ENCODE results near the gene KDR.

The KDR gene

DNA sequence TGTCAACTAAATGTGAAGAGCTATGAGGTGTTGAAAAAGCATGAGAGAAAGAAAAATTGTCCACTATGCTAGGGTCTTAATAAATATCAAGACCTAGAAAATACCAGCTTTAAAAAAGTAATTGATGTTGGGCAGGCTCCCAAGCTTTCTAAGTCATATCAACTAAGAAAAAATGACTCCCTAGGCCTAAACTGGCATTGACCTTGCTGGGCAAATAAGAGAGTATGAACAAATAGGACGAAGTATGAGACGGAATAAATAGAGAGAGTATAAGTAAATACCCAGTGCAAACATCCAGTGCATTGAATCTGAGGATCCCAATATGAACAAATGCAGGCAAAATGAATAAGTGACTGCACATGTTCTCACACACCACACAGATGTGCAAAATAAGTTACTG, 3.2 kb downstream of the KDR start:
- DNase-seq = no peak

DNA sequence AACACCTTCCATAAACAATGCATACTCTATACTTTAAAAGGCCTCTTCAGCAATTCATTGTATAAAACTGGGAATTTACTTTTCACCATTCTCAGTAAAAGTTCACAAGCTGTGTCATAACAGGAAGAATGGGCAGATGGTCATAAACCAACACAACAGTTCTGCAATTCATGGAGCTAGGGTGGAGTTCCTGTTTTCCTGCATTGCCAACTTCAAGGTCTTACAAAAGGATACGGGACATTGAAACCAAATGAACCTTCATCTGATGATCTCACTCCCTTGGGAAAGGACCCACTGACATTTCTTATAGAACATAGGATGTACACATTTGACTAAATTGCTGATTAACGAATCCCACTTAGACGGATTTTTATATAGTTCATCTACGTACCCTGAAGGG, 4.1 kb downstream of the KDR start:
- peak; percentile 85 for DNase-seq

DNA sequence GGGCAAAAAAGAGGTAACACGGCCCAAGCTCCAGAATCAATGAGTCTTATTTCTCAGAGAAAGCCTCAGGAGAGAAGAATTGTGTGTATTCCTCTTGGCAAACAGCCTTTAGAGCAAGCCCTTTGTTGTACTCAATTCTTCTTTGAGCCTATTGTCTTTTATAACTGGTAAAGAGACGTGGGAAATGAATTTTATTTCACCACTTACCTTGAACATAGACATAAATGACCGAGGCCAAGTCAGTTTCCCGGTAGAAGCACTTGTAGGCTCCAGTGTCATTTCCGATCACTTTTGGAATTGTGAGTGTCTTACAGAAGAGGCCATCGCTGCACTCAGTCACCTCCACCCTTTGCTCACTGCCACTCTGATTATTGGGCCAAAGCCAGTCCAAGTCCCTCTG, 7.0 kb downstream of the KDR start:
- DNase-seq = no peak

DNA sequence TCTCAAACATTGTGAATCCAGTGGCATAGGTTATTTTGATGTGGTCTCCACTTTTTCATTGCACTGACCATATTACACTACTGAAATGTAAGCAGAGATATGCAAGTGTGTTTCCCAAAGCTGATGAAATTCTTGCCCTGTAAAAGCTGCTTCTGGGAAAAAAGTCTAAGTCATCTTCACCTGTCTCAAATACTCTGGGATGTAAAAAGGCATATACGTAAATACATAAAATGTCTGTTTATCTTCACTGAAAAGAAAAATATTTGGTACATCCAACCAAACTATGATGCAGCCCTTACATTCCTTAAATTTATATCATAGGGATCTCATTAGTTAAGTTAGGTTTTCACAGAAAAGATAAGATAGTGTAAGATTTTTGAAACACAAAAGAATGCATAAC, 7.9 kb downstream of the KDR start:
- no peak for DNase-seq

DNA sequence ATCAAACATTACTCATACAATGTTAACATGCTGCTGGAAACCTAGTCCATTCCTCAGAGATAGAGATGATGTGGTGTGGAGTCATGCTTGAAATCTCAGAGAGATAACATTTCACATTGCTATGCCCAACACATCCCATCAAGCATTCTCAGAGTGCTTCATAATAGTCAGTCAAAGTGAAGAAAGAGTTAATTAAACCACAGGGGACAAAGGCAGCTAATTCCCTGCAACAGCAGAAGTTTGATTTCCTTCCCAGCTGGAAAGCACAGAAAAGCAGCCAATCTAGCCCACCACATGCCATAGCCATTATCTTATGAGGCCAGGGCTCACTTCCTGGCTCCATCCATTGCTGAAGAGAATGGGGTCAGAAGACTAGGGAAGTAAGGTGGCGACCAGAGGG, 8.9 kb downstream of the KDR start:
- DNase-seq = no peak

DNA sequence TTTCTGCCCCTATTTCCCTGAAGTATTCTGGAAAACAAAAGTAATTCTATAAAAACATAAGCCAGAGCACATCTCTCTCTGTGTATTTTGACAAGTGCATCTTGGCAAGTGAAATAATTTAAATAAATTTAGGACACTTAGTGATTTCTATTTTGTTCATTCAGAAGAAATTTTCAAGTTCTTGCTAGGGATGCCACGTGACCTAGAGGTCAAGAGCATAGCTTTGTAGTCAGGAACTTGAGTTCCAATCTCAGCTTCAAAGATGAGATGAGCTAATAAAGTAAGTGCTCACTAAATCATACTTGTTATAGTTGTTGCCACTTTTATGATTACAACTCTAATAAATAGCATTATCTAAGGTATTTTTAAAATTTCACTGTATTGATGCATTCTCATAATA, 13.8 kb downstream of the KDR start:
- DNase-seq = no peak

DNA sequence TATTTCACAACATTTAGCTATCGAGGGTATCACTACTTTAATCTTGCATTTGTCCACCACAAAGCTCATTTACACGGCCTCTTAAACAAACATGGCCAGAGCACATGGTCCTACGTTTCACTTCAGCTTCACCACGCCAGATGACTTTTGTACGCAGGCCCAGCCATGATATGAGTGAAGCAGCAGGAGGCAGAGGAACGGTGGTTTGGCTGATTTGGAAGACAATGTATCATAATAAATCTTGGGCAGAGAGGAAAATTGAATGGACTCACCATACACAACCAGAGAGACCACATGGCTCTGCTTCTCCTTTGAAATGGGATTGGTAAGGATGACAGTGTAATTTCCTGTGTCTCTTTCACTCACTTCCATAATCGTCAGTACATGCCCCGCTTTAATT, 15.3 kb downstream of the KDR start:
- DNase-seq = no peak

DNA sequence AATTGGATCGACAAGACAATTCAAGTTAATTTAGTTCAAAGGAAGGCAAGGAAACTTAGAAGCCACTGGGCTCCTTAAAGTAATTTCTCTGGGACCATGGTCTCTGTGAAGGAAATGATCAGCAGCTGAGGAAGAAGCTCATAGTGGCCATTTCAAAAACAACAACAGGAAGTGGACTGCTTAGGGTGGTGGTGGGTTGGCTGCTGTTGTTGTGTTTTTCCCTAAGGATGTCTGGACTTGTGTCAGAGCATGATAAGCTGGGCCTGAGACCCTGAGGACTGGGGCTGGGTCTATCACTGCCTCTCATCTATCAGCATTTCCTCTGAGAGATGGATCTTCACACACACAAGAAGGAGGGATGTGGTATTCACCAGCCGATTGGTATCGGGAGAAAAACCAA, 18.3 kb downstream of the KDR start:
- no peak for DNase-seq

DNA sequence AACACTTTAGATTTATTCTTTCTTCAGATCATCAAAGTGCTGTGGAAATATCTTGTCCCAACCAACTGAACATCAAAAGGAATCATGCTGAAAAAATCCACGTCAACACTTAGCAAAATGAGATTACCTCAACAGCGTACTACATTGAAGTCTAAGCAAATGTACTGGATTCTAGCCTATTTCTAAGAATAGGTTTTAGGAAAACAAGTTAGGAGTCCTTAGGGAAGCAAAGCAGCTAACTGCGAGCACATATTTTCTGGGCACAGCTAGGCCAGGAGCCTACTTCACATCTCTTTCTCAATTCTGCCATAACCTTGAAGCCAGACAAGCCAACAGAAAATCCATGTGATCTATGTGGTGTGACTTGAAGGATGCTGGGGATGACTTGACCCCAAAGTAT, 22.2 kb downstream of the KDR start:
- no peak for DNase-seq

DNA sequence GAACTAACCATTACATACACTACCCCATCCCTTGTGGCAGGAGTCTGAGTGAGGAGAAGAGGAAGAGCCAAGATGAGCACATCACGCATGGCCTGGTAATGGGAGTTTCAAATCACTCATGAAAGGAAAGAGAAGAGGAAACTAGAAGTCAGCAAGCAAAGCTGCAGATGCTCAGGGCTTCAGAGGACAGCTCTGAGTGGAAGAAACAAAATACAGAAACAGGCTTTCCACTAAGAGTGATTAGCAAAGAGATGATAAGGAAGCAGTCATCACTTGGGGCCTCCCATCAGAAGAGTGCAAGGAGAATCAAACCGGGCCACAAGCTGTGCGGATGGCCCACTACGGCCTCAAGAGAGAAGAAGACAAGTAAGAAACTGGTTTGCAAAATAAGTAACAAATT, 25.6 kb downstream of the KDR start:
- DNase-seq = no peak

DNA sequence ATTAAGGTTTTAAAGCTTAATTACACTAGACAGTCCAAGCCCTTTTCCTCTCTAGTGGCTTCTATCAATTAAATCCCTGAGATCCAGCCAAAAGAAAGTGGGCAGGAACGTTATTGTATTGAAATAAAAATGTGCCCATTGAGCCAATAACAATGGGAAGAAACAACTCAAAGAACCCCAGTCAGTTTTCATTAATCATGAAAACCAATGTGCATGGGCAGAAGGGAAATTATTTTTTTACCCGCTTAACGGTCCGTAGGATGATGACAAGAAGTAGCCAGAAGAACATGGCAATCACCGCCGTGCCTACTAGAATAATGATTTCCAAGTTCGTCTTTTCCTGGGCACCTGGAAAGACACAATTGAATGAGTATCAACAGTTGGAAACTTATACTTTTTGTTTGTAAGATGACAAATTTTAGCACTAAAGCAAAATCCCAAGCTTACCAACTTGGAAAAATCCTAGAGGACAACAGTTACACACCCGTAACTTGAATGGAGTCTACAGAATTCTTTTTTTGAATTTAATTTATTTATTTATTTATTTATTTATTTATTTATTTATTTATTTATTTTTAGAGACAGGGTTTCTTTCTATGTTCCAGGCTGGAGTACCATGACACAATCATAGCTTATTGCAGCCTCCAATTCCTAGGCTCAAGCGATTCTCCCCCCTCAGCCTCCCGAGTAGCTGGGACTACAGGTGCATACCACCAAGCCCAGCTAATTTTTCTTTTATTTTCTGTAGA, 26.8 kb downstream of the KDR start:
- no peak for DNase-seq

DNA sequence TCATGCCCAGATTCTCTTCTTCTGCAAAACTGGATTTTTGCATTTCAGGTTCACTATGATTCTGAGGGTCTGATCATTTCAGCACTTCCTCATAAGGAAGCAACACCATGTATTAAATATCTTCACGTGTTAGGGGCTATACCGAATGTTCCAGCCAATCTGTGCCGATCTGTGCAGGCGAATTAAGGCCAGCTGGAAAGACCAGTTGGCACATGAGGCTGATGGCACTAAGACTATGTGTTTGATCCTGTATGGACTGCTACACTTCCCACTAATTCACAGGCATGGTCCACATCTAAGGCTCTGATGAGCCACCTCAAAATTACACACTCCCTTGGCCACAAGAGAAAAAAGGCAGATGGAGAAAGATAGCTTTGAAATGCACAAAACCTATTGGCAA, 28.8 kb downstream of the KDR start:
- no peak for DNase-seq

DNA sequence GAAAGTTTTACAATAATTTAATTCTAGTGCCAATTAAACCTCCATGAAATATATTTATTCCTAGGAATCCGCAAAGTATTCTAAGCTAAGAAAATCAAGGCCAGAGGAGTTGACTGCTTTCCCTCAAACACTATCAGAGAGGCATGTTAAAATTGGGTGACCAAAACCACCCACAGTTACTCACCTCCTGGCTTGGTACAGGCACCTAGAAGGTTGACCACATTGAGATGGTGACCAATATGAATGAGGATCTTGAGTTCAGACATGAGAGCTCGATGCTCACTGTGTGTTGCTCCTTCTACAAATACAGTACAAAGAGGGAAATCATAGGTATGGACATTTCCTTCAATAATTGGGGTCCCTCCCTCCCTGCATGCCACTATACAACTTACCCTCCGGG, 29.4 kb downstream of the KDR start:
- DNase-seq = no peak

DNA sequence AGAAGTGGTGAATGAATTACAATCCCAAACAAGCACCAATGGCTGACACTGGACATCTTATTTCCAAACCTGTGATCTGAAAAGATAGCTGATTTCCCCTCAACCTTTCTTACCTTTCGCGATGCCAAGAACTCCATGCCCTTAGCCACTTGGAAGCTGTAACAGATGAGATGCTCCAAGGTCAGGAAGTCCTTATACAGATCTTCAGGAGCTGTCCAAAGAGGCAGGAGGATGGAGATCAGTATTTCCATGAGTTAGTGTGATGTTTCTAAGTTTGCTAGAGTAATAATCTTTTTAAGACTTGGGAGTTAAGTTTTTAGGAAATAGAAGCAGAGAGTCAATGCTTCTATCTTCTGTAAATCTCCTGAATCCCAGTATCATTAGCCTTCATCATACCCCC, 32.9 kb downstream of the KDR start:
- no peak for DNase-seq

DNA sequence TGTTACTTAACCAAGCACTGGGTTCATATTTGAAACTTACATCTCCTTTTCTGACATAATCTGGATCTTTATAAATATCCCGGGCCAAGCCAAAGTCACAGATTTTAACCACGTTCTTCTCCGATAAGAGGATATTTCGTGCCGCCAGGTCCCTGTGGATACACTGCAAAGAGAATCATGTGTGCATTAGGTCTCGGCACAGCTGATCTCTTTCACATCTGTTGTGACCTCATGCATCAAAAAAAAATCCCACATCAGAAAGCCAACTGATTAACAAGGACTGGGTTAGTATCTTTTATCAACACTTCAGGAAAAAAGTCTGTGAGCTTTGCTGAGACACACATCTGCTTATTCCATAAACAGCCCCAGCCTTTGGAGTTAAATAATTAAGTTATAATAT, 35.5 kb downstream of the KDR start:
- DNase-seq = no peak

DNA sequence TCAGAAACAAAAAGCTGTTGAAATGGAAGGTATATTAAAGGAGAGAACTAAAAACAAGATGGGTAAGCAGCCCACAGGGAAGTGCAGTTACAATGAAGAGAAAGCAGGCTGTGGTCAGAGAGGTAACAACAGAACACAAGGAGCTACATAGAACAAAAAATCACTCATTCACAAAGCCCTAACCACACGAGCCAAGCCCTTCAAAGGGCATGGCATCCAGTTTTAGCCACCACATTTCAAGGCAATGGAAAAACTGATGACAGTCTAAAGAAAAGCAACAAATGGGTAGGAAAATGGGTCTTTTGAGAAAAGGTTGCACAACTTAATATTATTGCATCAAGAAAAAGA, 37.5 kb downstream of the KDR start:
- DNase-seq = no peak

DNA sequence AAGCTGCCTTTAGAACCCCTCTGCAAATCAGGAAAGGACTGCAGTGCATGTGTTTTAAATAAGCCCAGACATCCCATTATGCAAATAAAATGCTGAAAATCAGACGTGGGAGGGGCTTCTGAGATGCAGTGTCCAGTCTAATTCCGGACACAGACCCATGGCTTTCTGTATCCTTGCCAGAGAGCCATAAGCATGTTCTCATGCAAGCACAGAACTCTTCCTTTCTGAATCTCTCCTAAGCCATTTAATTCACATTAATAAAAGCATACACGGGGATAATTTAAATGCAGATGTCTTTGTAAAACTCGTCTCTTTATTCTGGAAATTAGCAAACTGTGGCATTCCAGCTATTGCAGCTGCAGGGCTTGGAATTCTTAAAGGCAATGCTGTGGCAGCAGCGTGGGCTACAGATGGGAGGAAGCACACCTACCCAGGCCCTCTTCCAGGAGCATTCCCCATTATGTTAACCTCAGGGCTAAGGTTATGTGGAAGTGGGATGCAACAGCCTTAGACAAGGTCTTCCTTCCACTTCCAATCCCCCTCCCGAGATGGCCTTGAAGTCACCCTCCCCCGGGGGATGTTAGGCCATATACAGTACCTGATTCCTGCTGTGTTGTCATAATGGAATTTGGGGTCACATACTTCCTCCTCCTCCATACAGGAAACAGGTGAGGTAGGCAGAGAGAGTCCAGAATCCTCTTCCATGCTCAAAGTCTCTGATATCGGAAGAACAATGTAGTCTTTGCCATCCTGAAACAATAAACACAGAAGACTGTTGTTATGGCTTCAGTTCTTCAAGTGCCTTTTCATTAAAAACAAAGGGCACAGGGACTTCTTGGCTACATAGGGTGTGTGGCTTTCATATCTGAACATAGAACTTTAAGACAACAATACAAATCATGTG, 38.1 kb downstream of the KDR start:
- DNase-seq = no peak

DNA sequence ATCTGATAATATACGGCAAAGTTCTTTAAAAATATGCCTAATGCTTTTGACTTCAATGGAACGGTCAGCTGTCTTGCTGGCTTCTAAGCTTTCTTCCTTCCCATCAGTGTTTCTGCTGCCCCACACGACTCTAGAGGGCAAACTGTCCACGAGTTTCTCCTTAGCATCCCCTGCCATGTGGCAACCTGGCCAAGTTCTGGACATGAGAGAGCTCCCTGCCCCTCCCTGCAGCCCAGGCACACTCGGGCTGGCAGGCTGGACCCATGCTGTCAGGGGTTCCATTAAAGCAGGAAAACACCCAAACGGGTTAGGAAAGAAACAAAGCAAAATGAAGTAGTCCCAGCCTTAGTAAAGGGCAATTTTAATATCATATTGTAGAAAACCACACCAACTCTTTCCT, 38.8 kb downstream of the KDR start:
- no peak for DNase-seq

DNA sequence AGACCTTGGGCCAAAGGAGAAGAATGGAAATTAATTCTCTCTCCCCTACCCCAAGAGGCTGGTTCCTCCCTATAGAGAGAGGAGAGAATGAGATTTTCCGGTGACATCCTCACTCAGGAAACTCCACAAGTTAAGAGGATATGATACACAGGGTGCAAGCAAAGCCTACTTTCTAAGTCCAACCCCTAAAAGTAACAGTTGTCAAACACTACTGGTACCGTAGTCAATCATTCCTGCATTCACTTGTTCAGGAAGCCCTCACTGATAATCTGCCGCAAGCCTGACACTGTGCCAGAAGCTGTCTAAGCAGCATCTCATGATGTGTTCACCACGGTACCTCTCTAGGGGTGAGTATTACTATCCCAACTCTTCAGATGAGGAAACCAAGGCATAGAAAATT, 41.7 kb downstream of the KDR start:
- DNase-seq = no peak

DNA sequence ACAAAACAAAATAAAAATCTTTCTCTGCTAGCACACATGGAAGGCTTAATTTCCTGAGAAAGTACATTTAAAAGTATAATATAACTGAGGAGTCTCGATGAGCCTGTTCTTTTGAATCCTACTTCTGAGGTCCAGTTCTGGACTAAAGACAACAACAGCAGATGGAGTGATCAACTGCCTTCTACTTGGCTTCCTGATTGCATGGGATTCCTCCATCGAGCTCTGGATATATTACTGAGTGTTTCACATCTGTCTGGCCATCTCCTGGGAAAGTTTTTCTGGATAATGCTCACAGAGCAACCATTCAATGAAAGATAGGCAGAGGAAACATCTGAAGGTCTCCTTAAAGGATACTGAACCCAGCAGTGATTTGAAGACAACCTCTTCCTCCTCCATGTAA, 42.6 kb downstream of the KDR start:
- no peak for DNase-seq

DNA sequence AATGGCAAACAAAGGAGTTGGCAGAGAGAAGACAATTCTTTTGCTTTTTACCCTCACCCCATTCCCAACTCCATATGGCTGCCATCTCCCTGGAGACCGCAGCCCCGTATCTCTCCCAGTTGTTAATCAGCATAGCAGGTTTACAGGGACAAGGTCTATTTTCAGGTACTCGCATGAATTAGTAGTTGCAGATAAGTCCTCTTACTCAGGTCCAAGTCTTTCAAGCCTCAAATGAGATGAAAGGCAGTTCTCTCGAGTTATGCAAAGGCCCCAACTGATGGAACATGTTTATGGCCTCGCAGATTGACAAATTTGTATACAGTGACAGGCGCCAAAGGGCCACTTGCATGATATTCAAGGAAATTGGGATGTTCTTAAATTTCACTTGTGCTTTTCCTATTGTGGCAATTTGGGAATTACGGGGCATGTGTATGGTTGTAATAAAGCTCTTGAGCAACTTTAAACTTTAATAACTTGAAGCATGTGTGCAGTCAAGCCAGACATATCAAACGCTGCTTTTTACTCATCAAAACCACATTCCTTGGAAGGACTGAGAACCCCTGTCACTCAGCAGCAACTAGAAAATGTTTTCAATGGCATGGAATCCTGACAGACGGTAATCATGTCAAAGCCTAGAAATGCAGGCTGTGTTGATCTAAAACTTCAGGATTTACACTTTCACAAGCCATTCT, 45.1 kb downstream of the KDR start:
- no peak for DNase-seq

DNA sequence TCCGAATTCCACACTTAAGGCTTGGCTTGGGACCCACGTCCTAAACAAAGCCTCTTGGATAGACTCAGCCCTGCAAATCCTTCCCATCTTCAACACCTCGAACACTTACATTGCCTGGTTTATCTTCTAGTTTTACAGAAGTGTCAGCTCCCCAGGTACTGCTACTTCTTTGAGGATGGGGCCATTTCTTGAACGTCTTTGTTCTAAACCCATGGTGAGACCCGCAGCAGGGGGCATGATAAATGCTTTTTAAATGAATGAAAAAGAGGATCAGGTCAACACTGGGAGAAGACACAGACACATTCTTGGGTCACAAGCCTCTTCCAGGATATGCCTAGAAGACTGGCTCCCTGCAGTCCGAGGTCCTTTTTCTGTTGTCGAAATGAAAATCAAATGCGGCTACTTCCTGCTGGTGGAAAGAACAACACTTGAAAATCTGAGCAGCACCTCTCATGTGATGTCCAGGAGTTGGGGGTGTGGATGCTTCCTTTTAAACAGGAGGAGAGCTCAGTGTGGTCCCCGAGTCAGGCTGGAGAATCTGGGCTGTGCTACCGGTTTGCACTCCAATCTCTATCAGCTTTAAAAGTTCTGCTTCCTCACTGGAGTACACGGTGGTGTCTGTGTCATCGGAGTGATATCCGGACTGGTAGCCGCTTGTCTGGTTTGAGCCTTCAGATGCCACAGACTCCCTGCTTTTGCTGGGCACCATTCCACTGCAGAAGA, 45.8 kb downstream of the KDR start:
- DNase-seq = no peak

DNA sequence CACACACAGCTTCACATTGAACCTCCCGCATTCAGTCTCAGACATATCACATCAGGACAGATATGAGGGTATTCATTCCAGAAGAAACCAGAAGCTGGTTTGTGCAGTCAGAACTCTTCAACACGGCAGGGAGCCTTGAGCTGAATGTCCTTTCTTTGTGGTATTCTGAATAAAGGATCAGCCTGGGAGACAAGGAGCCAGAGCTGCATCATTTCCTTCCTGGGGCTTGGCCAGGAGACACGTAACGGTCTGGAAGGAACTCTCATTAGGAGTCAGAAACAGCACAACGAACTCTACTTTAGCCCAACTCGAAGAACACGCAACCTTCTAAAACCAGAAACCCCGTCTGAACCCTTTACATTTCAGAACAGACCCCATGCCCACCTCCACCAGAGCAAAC, 46.4 kb downstream of the KDR start:
- no peak for DNase-seq
